ENCODE measurements around the gene AP2A1.

The AP2A1 gene

DNA sequence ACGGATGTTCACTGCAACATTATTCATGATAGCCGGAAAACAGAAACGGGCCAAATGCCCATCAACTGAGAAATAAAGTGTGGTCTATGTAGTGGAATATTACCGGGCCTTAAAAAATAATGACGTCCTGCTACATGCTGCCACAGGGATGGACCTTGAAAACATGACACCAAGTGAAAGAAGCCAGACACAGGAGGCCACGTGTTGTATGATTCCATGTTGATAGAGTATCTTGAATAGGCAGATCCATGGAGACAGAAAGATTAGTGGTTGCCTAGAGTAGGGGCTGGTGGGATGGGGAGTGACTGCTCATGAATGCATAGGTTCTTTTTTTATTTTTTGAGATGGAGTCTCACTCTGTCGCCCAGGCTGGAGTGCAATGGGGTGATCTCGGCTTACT lies 3.7 kb downstream of the AP2A1 start:
- no peak for DNase-seq (ENCODE audit: low read depth, low spot score)
- H3K9ac ChIP-seq (ENCODE audit: insufficient read length) = no peak overlapping the region
- no peak for TF ChIP-seq EZH2 (IDR thresholded peaks at IDR 0.05)
- no peak for TF ChIP-seq FOXP2 (optimal IDR thresholded peaks at IDR 0.05; ENCODE audit: control extremely low read depth, extremely low read length, insufficient read depth)
- TF ChIP-seq POLR2AphosphoS5 (IDR thresholded peaks at IDR 0.05; ENCODE audit: borderline replicate concordance, low read depth, low read length) = no peak
- no peaks in the 10 kb centered on the region for H3K36me3 ChIP-seq (ENCODE audit: insufficient read depth, low read length)
- no peak overlapping the region for H3K27ac ChIP-seq
- H3K4me3 ChIP-seq = no peak overlapping the region
- no peaks in the 10 kb centered on the region for H3K9me3 ChIP-seq (ENCODE audit: low read depth, low read length)

DNA sequence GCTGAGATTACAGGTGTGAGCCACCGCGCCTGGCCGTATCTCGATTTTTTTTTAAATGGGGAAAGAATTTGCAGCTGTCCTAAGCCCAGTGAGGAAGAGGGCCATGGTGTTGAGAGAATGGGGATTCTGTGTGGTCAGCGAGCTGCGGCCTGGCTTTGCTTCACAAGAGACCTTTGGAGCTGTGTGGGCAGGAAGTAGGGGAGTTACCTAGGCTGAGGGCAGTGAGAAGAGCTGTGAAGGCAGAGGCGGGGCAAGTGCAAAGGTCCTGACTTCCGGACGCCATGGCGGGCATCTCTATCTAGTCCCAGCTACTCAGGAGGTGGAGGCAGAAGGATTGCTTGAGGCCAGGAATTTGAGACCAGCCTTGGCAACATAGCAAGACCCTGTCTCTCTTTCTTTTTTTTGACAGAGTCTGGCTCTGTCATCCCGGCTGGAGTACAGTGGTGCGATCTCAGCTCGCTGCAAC lies 4.9 kb downstream of the AP2A1 start:
- H3K9me3 ChIP-seq (ENCODE audit: low read depth, low read length) = no peaks in the 10 kb centered on the region
- H3K9ac ChIP-seq (ENCODE audit: insufficient read length) = no peak overlapping the region
- H3K4me3 ChIP-seq = no peak overlapping the region
- DNase-seq (ENCODE audit: low read depth, low spot score) = no peak
- no peak for TF ChIP-seq FOXP2 (optimal IDR thresholded peaks at IDR 0.05; ENCODE audit: control extremely low read depth, extremely low read length, insufficient read depth)
- TF ChIP-seq EZH2 (IDR thresholded peaks at IDR 0.05) = no peak
- no peak for TF ChIP-seq POLR2AphosphoS5 (IDR thresholded peaks at IDR 0.05; ENCODE audit: borderline replicate concordance, low read depth, low read length)
- H3K27ac ChIP-seq = no peak overlapping the region
- H3K36me3 ChIP-seq (ENCODE audit: insufficient read depth, low read length) = no peaks in the 10 kb centered on the region

DNA sequence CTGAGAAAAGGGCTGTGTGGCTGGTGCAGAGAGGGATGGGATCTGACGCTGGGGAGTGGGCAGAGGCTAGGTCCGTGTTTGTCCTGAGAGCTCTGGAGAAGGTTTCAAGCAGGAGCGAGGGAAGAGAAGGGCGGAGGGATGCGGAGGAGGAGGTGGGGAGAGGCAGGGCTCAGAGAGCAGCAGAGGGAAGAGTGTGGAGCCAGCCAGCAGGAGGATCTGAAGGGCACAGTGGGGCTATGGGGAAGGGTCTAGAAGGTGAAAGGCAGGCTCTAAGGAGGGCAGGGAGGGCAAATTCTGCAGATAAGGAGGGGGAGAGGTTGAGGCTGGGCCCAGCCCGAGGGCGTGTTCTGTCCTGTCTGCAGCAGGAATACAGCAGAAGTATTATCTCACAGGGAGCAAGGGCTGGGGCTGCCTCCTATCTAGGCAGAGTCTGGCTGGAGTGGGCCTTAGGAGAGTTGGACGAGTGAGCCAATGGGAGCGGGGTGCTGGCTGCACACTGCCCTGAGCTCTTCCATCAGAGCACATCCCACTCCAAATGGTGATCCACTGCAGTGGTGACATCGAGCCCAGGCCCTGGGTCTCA lies 6.1 kb downstream of the AP2A1 start:
- no peak overlapping the region for H3K9ac ChIP-seq (ENCODE audit: insufficient read length)
- no peaks in the 10 kb centered on the region for H3K36me3 ChIP-seq (ENCODE audit: insufficient read depth, low read length)
- no peak for DNase-seq (ENCODE audit: low read depth, low spot score)
- no peak overlapping the region for H3K4me3 ChIP-seq
- H3K9me3 ChIP-seq (ENCODE audit: low read depth, low read length) = no peaks in the 10 kb centered on the region
- no peak overlapping the region for H3K27ac ChIP-seq
- TF ChIP-seq FOXP2 (optimal IDR thresholded peaks at IDR 0.05; ENCODE audit: control extremely low read depth, extremely low read length, insufficient read depth) (no peak), POLR2AphosphoS5 (IDR thresholded peaks at IDR 0.05; ENCODE audit: borderline replicate concordance, low read depth, low read length) (no peak), EZH2 (IDR thresholded peaks at IDR 0.05) (no peak)

DNA sequence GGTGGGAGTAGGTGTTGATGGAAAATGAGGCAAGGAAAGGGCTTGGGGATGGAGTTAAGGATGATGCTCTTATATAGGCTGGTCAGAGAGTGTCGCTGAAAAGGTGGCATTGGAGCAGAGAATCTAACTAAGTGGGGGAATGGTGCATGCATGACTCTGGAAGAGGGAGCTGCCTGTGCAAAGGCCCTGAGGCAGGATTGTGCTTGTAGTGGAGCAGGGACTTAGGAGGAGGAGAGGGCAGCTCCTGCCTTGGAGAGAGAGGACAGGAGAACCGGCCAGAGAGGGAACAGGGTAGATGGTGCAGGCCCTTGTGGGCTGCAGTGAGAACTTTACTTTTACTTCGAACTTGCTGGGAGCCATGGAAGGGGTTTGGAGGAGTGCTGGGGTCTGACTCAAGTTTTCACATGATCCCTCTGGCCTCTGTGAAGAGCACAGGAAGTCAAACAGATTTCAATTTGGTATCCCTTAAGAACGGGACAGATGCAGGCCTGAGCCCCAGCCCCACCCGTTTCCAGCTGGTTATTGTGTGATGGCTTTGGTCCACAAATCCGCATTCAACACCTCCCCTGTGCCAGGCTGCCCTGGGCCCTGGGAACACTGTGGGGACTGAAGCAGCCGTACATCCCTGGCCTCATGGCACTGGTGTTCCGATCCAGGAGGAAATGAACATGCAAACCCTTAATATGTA lies 7.0 kb downstream of the AP2A1 start:
- H3K4me3 ChIP-seq = no peak overlapping the region
- DNase-seq (ENCODE audit: low read depth, low spot score) = no peak
- no peaks in the 10 kb centered on the region for H3K9me3 ChIP-seq (ENCODE audit: low read depth, low read length)
- H3K27ac ChIP-seq = no peak overlapping the region
- H3K9ac ChIP-seq (ENCODE audit: insufficient read length) = no peak overlapping the region
- TF ChIP-seq EZH2 (IDR thresholded peaks at IDR 0.05) (no peak), FOXP2 (optimal IDR thresholded peaks at IDR 0.05; ENCODE audit: control extremely low read depth, extremely low read length, insufficient read depth) (no peak), POLR2AphosphoS5 (IDR thresholded peaks at IDR 0.05; ENCODE audit: borderline replicate concordance, low read depth, low read length) (no peak)
- no peaks in the 10 kb centered on the region for H3K36me3 ChIP-seq (ENCODE audit: insufficient read depth, low read length)

DNA sequence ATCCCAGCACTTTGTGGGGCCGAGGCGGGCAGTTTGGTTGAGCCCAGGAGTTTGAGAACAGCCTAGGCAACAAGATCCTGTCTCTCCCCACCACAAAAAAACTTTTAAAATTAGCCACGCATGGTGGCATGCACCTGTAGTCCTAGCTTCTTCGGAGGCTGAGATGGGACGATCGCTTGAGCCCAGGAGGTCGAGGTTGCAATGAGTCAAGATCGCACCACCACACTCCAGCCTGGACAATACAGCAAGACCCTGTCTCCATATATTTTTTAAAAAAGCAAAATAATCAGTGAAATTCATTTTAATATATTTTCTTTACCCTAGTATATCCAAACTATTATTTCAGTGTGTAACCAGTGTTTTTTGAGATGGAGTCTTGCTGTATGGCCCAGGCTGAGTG lies 8.2 kb downstream of the AP2A1 start:
- no peak for DNase-seq (ENCODE audit: low read depth, low spot score)
- H3K4me3 ChIP-seq = no peak overlapping the region
- H3K9me3 ChIP-seq (ENCODE audit: low read depth, low read length) = no peaks in the 10 kb centered on the region
- no peak for TF ChIP-seq EZH2 (IDR thresholded peaks at IDR 0.05)
- H3K36me3 ChIP-seq (ENCODE audit: insufficient read depth, low read length) = no peaks in the 10 kb centered on the region
- H3K27ac ChIP-seq = no peak overlapping the region
- H3K9ac ChIP-seq (ENCODE audit: insufficient read length) = no peak overlapping the region

DNA sequence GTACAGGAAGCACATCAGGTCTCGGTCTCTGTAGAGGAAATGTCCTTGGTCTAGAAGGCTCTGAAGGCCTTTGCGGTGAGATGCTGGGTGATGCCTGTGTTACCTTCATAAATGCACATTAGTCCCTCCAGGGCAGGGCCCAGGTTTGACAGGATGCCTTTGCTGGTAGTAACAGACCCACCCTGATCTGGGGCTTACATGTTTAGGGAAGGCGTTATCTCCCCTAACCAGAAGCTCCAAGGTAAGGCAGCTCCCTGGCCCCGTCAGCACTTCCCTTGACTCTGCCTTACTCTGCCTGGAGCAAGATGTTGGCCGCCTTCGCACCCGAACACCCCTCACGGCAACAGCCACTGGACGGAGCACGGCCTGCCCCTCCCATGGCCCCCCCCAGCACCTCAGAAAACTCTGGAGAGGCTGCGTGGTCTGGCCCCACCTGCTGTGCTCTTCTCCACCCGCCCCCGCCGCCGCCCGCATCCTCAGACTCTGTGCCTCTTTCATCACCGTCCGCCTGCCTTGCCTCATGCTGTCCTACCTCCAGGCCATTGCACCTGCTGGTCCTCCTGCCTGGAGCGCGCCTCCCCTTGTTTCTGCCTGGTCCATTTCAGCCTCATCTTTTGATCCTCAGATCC lies 9.1 kb downstream of the AP2A1 start:
- no peak for TF ChIP-seq FOXP2 (optimal IDR thresholded peaks at IDR 0.05; ENCODE audit: control extremely low read depth, extremely low read length, insufficient read depth)
- TF ChIP-seq EZH2 (IDR thresholded peaks at IDR 0.05) = no peak
- TF ChIP-seq POLR2AphosphoS5 (IDR thresholded peaks at IDR 0.05; ENCODE audit: borderline replicate concordance, low read depth, low read length) = no peak
- Histone ChIP-seq H3K36me3 (ENCODE audit: insufficient read depth, low read length) (no peaks in the 10 kb centered on the region), H3K9ac (ENCODE audit: insufficient read length) (no peak overlapping the region)

DNA sequence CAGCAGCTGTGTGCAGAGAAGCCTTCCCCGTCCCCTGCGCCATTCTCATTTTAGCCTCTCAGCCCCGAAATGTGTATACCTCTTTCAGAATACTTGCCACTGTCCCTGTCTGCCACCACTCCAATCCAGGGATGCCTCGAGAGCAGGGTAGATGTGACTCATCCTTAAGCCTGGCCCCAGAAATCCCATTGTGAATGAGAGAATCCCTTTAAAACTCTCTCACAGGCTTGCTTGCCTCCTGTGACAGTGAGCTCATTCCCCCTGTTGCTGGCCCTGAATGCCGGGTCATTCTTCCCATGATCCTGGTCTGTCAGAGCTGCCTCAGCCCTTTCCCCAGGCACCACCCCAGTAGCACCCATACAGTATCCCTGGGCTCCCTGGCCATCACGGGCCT lies 9.6 kb downstream of the AP2A1 start:
- Histone ChIP-seq H3K9ac (ENCODE audit: insufficient read length) (no peak overlapping the region), H3K9me3 (ENCODE audit: low read depth, low read length) (no peaks in the 10 kb centered on the region), H3K4me3 (no peak overlapping the region), H3K36me3 (ENCODE audit: insufficient read depth, low read length) (no peaks in the 10 kb centered on the region), H3K27ac (no peak overlapping the region)
- TF ChIP-seq POLR2AphosphoS5 (IDR thresholded peaks at IDR 0.05; ENCODE audit: borderline replicate concordance, low read depth, low read length) = no peak
- no peak for TF ChIP-seq EZH2 (IDR thresholded peaks at IDR 0.05)
- no peak for TF ChIP-seq FOXP2 (optimal IDR thresholded peaks at IDR 0.05; ENCODE audit: control extremely low read depth, extremely low read length, insufficient read depth)
- no peak for DNase-seq (ENCODE audit: low read depth, low spot score)

More for the DNA sequence above, 9.1 kb downstream of the AP2A1 start:
- no peak overlapping the region for H3K4me3 ChIP-seq
- DNase-seq (ENCODE audit: low read depth, low spot score) = no peak
- H3K27ac ChIP-seq = no peak overlapping the region
- no peaks in the 10 kb centered on the region for H3K9me3 ChIP-seq (ENCODE audit: low read depth, low read length)

DNA sequence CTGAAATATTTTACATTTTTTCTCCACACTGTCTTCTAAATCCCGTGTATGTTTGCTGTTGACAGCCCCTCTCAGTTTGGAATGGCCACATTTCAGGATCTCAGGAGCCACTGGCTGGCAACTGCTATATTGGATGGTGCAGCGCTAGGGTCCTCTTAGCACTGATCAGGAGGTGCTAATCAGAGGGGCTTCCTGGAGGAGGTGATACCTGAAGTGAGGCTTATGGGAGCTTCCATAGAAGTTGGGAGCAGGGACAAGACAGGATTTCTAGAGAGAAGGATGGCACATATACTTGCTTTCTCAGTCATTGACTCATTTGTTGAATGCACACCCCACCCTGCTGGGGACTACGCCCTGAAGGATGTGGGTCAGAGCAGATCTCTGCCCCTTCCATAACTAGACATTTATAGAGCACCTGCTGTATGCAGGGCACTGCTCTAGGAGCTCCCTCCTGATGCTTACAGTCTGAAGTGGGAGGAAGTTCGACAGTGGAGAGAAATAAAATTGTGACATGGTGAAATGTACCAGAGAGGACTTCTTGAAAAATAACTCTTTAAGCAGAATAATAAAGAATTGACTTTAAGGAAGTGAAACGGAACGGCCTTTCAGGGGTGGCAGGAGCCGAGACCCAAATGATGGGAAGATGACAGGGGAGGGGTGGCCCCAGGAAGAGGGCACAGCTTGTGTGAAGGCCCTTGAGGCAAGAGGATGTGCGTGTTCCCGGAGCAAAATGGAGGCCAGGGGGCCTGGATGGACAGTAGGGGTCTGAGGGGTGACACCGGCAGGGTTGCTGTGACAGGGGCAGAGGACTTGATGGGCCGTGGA lies 13.1 kb downstream of the AP2A1 start:
- TF ChIP-seq EZH2 (IDR thresholded peaks at IDR 0.05) = no peak
- TF ChIP-seq FOXP2 (optimal IDR thresholded peaks at IDR 0.05; ENCODE audit: control extremely low read depth, extremely low read length, insufficient read depth) = no peak
- no peak for TF ChIP-seq POLR2AphosphoS5 (IDR thresholded peaks at IDR 0.05; ENCODE audit: borderline replicate concordance, low read depth, low read length)
- no peak overlapping the region for H3K27ac ChIP-seq
- DNase-seq (ENCODE audit: low read depth, low spot score) = no peak
- H3K36me3 ChIP-seq (ENCODE audit: insufficient read depth, low read length) = peaks cover 10% of the 10 kb centered on the region; the same call in 1 of the 2 replicates
- H3K9ac ChIP-seq (ENCODE audit: insufficient read length) = no peak overlapping the region
- H3K4me3 ChIP-seq = no peak overlapping the region
- no peaks in the 10 kb centered on the region for H3K9me3 ChIP-seq (ENCODE audit: low read depth, low read length)
